ENCODE results near the gene CEP112. TPM values are rescaled to one million over a fixed set of nuclear protein-coding genes. Genes with fewer than 3 reads are reported as not detected.

Gene CEP112
- total and polyA plus RNA-seq, 2 donors (not counting 3 experiments of a cell fraction or from before 2014, with no cell fraction given) = 1.5 to 25.3 TPM

DNA sequence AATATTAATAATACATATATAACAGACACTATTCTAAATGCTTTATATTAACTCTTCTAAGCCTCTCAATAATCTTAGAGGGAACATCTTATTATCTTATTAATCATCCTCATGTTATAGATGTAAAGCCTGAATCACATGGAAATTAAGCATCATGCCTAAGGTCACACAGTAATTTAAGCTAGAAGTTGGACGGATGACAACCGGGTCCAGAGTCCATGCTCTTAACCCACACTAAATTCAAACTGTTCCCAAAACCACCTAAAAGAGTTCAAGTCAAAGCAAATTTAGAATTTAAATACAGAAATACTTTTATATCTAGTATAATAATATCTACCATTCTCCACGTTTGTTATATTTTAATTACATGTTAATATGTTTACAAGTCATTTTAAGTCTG lies 193.3 kb downstream of the CEP112 start:
- no peaks in the 10 kb centered on the region for H3K79me2 ChIP-seq (ENCODE audit: control insufficient read depth, insufficient read depth, low read length)
- H4K20me1 ChIP-seq (replicated peaks; ENCODE audit: control insufficient read depth, extremely low read depth, insufficient read depth, low read length) = no peaks in the 10 kb centered on the region
- ChIA-PET POLR2A (no interaction called here), CTCF (interaction anchor here (1.5 to 1.6 kb wide), 2 partner anchors 12 to 704 kb away, joined by 4 to 5 read pairs; no protein-coding TSS in a partner anchor)
- dilution Hi-C loops (cut with MboI; ENCODE audit: extremely low pct_ligation_motif_present, low sequenced_read_pairs) = no loop called here
- no peak overlapping the region for H3K27ac ChIP-seq (ENCODE audit: insufficient read depth, low read depth, low read length)
- no peaks in the 10 kb centered on the region for H3K4me1 ChIP-seq (ENCODE audit: control insufficient read depth, extremely low read depth, insufficient read depth, low read length)
- H3K9me1 ChIP-seq (replicated peaks; ENCODE audit: control insufficient read depth, extremely low read depth, insufficient read depth, low read length) = no peaks in the 10 kb centered on the region
- no peak overlapping the region for H3K4me2 ChIP-seq (ENCODE audit: insufficient read depth, low read length)
- BruUV-seq (replicated peaks) = no TSS peak
- DNase-seq (ENCODE audit: low read depth, low spot score) (no peak), FAIRE-seq (no peak)
- H2AFZ ChIP-seq (ENCODE audit: low read depth, low read length) = no peak overlapping the region
- TF ChIP-seq GATA2 (IDR thresholded peaks at IDR 0.05; ENCODE audit: insufficient read depth, insufficient read length, low read depth, low read length) (no peak), EZH2 (IDR thresholded peaks at IDR 0.05; ENCODE audit: borderline replicate concordance, low read depth, low read length, severe bottlenecking) (no peak), FOS (IDR thresholded peaks at IDR 0.05; ENCODE audit: borderline replicate concordance, insufficient read depth, low read length) (no peak), POLR2A (IDR thresholded peaks at IDR 0.05; ENCODE audit: low read depth, low read length) (no peak), POLR2AphosphoS5 (IDR thresholded peaks at IDR 0.05; ENCODE audit: insufficient read depth, low read depth, low read length) (no peak), MYC (IDR thresholded peaks at IDR 0.05; ENCODE audit: low read depth, low read length) (no peak), JUN (IDR thresholded peaks at IDR 0.05; ENCODE audit: borderline replicate concordance, insufficient read depth, insufficient read length, low read depth) (no peak)
- TF ChIP-seq, protein P1, sequence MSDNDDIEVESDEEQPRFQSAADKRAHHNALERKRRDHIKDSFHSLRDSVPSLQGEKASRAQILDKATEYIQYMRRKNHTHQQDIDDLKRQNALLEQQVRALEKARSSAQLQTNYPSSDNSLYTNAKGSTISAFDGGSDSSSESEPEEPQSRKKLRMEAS (IDR thresholded peaks at IDR 0.05; ENCODE audit: insufficient read depth, insufficient read length) = no peak
- TF ChIP-seq, protein P2, sequence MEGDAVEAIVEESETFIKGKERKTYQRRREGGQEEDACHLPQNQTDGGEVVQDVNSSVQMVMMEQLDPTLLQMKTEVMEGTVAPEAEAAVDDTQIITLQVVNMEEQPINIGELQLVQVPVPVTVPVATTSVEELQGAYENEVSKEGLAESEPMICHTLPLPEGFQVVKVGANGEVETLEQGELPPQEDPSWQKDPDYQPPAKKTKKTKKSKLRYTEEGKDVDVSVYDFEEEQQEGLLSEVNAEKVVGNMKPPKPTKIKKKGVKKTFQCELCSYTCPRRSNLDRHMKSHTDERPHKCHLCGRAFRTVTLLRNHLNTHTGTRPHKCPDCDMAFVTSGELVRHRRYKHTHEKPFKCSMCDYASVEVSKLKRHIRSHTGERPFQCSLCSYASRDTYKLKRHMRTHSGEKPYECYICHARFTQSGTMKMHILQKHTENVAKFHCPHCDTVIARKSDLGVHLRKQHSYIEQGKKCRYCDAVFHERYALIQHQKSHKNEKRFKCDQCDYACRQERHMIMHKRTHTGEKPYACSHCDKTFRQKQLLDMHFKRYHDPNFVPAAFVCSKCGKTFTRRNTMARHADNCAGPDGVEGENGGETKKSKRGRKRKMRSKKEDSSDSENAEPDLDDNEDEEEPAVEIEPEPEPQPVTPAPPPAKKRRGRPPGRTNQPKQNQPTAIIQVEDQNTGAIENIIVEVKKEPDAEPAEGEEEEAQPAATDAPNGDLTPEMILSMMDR (IDR thresholded peaks at IDR 0.05; ENCODE audit: extremely low read depth in 1 of 2, insufficient read depth in 1 of 2, low read depth in 1 of 2, low read length in 2 of 2) = no peak
- no peaks in the 10 kb centered on the region for H3K9me3 ChIP-seq (replicated peaks; ENCODE audit: control insufficient read depth, insufficient read depth, low read length)
- no peaks in the 10 kb centered on the region for H3K27me3 ChIP-seq (ENCODE audit: control insufficient read depth in 2 of 2, insufficient read depth in 2 of 2, low read length in 2 of 2)
- no peak overlapping the region for H3K4me3 ChIP-seq (replicated peaks in 1 of 3; ENCODE audit: insufficient read depth in 1 of 3, low read depth in 1 of 3, low read length in 3 of 3)
- H3K9ac ChIP-seq (replicated peaks; ENCODE audit: extremely low read depth, insufficient read depth, low read length) = no peak overlapping the region
- no peaks in the 10 kb centered on the region for H3K36me3 ChIP-seq (ENCODE audit: control insufficient read depth in 2 of 2, extremely low read depth in 1 of 2, insufficient read depth in 2 of 2, low read length in 2 of 2)
- intact Hi-C loops (cut with micrococcal nuclease) = no loop called here

Measured in endothelial cell of umbilical vein (primary cell).